Measurements from ENCODE around the gene L3MBTL2.

The L3MBTL2 gene

DNA sequence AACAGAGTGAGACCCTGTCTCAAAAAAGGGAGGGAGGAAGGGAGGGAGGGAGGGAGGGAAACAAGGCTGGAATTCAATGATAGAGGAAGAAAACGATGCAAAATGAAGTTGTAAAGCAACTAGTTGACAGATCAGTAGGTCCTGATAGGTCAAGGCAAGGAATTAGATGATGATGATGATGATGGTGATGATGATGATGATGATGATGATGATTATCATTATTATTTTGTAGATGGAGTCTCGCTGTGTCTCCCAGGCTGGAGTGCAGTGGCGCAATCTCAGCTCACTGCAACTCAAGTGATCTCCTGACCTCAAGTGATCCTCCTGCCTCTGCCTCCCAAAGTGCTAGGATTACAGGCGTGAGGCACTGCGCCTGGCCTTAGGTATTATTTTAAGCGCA lies 11.3 kb upstream of the L3MBTL2 start:
- no peak overlapping the region for H3K27ac ChIP-seq (ENCODE audit: low read length)
- TF ChIP-seq, protein P1, sequence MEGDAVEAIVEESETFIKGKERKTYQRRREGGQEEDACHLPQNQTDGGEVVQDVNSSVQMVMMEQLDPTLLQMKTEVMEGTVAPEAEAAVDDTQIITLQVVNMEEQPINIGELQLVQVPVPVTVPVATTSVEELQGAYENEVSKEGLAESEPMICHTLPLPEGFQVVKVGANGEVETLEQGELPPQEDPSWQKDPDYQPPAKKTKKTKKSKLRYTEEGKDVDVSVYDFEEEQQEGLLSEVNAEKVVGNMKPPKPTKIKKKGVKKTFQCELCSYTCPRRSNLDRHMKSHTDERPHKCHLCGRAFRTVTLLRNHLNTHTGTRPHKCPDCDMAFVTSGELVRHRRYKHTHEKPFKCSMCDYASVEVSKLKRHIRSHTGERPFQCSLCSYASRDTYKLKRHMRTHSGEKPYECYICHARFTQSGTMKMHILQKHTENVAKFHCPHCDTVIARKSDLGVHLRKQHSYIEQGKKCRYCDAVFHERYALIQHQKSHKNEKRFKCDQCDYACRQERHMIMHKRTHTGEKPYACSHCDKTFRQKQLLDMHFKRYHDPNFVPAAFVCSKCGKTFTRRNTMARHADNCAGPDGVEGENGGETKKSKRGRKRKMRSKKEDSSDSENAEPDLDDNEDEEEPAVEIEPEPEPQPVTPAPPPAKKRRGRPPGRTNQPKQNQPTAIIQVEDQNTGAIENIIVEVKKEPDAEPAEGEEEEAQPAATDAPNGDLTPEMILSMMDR (IDR thresholded peaks at IDR 0.05; ENCODE audit: low read depth, low read length), result no peak
- no peak for TF ChIP-seq EZH2phosphoT487 (IDR thresholded peaks at IDR 0.05; ENCODE audit: low read depth)
- H3K36me3 ChIP-seq (replicated peaks; ENCODE audit: low read depth, low read length), result no peaks in the 10 kb centered on the region
- H3K4me1 ChIP-seq (ENCODE audit: low read length), result peaks cover 9% of the 10 kb centered on the region; the same call in 1 of the 2 replicates
- H4K20me1 ChIP-seq (ENCODE audit: insufficient read depth, low read length), result no peaks in the 10 kb centered on the region
- no peak overlapping the region for H2AFZ ChIP-seq (ENCODE audit: low read depth, low read length)
- no peak overlapping the region for H3K4me2 ChIP-seq (ENCODE audit: low read length)
- no peaks in the 10 kb centered on the region for H3K9me3 ChIP-seq (ENCODE audit: insufficient read depth, low read length)
- no peak overlapping the region for H3K9ac ChIP-seq (ENCODE audit: low read length)
- no peaks in the 10 kb centered on the region for H3K27me3 ChIP-seq (ENCODE audit: low read depth, low read length)
- no peak overlapping the region for H3K4me3 ChIP-seq (ENCODE audit: low read length)
- H3K79me2 ChIP-seq (ENCODE audit: low read length), result no peaks in the 10 kb centered on the region

DNA sequence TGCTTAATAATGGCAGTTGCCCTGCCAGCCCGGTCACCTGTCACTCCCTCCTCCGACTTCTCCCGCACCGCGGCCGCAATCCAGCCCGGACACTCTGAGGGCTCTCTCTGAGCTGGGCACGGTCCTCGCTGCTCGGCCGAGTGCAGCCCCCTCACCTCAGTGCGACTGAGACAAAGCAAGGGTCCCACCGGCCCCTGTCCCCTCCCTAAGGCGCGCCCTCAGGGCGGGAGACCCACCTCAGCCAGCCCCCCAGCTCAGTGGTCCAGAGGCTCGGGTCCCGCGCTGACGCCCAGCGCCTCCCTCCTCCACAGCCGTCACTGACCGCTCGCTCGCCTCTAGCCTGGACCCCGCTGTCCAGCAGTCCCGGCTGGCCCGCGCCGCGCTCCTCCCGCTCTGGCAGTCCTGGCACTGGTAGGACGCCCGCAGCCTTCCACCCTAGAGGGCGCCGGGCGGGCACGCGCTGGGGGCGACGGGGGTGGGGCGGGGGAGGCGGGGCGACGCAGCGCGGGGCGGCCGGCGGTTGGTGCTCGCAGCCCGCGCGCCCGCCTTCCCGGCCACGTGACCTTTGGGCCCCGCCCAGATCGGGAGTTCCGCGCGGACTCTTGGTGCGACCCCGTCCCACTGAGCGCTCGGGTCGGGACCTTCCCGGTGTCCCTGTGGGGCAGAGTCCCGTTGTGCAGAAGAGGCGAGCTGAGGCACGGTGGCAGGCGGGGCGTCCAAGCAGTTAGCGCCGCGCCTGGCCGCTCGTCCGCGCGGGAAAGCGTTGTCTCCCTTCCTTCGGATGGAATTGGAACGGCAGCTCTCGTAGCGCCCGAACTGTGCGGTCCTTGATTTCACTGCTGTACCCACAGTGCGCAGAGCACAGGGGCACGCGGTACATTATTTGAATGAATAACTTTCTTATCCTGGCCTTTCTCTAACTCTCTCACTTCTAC lies 7.8 kb upstream of the L3MBTL2 start:
- Histone ChIP-seq H4K20me1 (ENCODE audit: insufficient read depth, low read length) (no peaks in the 10 kb centered on the region), H3K27ac (ENCODE audit: low read length) (no peak overlapping the region), H3K9me3 (ENCODE audit: insufficient read depth, low read length) (no peaks in the 10 kb centered on the region), H3K4me2 (ENCODE audit: low read length) (peak overlapping the region; percentile 94), H3K79me2 (ENCODE audit: low read length) (no peaks in the 10 kb centered on the region), H2AFZ (ENCODE audit: low read depth, low read length) (peak overlapping the region; percentile 97), H3K9ac (ENCODE audit: low read length) (peak overlapping the region; percentile 55), H3K4me3 (ENCODE audit: low read length) (peak overlapping the region; percentile 85), H3K36me3 (replicated peaks; ENCODE audit: low read depth, low read length) (no peaks in the 10 kb centered on the region), H3K27me3 (ENCODE audit: low read depth, low read length) (peaks cover 5% of the 10 kb centered on the region), H3K4me1 (ENCODE audit: low read length) (peaks cover 9% of the 10 kb centered on the region; the same call in 1 of the 2 replicates)
- TF ChIP-seq, protein P1 (IDR thresholded peaks at IDR 0.05; ENCODE audit: low read depth, low read length), result peak; percentile 19; the same call in 1 of the 2 replicates
- TF ChIP-seq EZH2phosphoT487 (IDR thresholded peaks at IDR 0.05; ENCODE audit: low read depth), result no peak

DNA sequence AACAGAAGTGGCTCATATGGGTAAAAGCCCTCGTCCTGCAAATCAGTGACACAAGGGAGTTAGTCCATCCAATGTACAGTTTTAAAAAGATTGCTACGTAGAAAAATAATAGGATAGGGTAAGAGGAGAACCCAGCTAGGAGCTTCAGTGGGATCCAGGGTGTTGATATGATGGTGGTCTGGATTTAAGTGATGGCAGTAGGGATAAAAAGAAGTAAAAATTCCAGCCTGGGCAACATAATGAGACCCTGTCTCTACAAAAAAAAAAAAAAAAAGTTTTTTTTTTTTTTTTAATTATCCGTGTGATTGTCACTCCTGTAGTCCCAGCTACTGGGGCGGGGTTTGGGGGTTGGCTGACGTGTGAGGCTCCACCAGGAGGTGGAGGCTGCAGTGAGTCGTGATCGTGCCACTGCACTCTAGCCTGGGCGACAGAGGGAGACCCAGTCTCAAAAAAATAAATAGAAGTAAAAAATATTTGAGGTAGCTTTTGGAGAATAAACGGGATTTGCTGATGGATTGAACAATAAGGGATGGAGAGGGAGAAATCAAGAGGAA lies 7.0 kb upstream of the L3MBTL2 start:
- Histone ChIP-seq H4K20me1 (ENCODE audit: insufficient read depth, low read length) (no peaks in the 10 kb centered on the region), H3K4me1 (ENCODE audit: low read length) (peaks cover 9% of the 10 kb centered on the region; the same call in 1 of the 2 replicates), H3K4me3 (ENCODE audit: low read length) (peak overlapping the region; percentile 85), H2AFZ (ENCODE audit: low read depth, low read length) (peak overlapping the region; percentile 97), H3K79me2 (ENCODE audit: low read length) (no peaks in the 10 kb centered on the region), H3K9me3 (ENCODE audit: insufficient read depth, low read length) (no peaks in the 10 kb centered on the region), H3K36me3 (replicated peaks; ENCODE audit: low read depth, low read length) (no peaks in the 10 kb centered on the region), H3K27ac (ENCODE audit: low read length) (no peak overlapping the region), H3K27me3 (ENCODE audit: low read depth, low read length) (peaks cover 5% of the 10 kb centered on the region), H3K4me2 (ENCODE audit: low read length) (peak overlapping the region; percentile 74), H3K9ac (ENCODE audit: low read length) (peak overlapping the region; percentile 53)
- TF ChIP-seq EZH2phosphoT487 (IDR thresholded peaks at IDR 0.05; ENCODE audit: low read depth), result no peak

GRCh38 chr22:41201141-41201540 lies 4.0 kb upstream of the L3MBTL2 start:
- H2AFZ ChIP-seq (ENCODE audit: low read depth, low read length), result 0 out of 2 replicates have a peak overlapping the region, but pooled peaks have one; percentile 30
- no peak overlapping the region for H3K27ac ChIP-seq (ENCODE audit: low read length)
- H3K79me2 ChIP-seq (ENCODE audit: low read length), result peaks cover 10% of the 10 kb centered on the region
- H3K4me2 ChIP-seq (ENCODE audit: low read length), result no peak overlapping the region
- H3K4me1 ChIP-seq (ENCODE audit: low read length), result peaks cover 15% of the 10 kb centered on the region
- H3K36me3 ChIP-seq (replicated peaks; ENCODE audit: low read depth, low read length), result no peaks in the 10 kb centered on the region
- no peaks in the 10 kb centered on the region for H4K20me1 ChIP-seq (ENCODE audit: insufficient read depth, low read length)
- H3K27me3 ChIP-seq (ENCODE audit: low read depth, low read length), result peaks cover 5% of the 10 kb centered on the region
- no peak overlapping the region for H3K9ac ChIP-seq (ENCODE audit: low read length)
- H3K4me3 ChIP-seq (ENCODE audit: low read length), result no peak overlapping the region
- H3K9me3 ChIP-seq (ENCODE audit: insufficient read depth, low read length), result no peaks in the 10 kb centered on the region
- TF ChIP-seq, protein P1 (IDR thresholded peaks at IDR 0.05; ENCODE audit: low read depth, low read length), result no peak
- no peak for TF ChIP-seq EZH2phosphoT487 (IDR thresholded peaks at IDR 0.05; ENCODE audit: low read depth)

Measured in OCI-LY3 (cell line).